ENCODE measurements around the gene KLHL7.

KLHL7 gene, protein sequence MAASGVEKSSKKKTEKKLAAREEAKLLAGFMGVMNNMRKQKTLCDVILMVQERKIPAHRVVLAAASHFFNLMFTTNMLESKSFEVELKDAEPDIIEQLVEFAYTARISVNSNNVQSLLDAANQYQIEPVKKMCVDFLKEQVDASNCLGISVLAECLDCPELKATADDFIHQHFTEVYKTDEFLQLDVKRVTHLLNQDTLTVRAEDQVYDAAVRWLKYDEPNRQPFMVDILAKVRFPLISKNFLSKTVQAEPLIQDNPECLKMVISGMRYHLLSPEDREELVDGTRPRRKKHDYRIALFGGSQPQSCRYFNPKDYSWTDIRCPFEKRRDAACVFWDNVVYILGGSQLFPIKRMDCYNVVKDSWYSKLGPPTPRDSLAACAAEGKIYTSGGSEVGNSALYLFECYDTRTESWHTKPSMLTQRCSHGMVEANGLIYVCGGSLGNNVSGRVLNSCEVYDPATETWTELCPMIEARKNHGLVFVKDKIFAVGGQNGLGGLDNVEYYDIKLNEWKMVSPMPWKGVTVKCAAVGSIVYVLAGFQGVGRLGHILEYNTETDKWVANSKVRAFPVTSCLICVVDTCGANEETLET

DNA sequence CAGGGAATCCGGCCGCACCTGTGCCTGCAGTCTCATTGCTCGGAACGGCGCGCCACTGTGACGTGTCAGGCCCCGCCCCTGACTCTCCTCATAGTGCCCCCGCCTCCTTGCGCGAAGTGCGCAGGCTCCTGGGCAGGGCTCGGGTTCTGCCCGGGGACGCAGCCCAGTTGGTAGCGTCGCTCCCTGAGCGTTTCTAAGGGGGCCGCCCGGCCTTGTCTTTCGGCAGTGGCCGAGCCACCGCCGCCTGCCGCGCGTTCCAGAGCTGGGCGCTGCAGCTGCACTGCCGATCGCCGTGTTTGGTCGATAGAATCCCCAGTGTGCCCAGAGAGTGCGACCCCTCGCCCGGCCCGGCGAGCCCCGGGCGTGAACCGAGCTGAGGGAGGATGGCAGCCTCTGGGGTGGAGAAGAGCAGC, at the start of gene KLHL7:
KLHL7 (plus strand) TSS at position 142 of the 413 bp plus-strand sequence; CDS start at position 384, 242 bp downstream.
- peak; percentile 90 to 94 for DNase-seq (ENCODE audit: low read depth in 2 of 2, low spot score in 1 of 2)

- DNase-seq (ENCODE audit: low read depth in 2 of 2, low spot score in 1 of 2), result no peak
Observed at GRCh38 chr7:23058408-23059096, 47.0 kb upstream of the KLHL7 start.

- no peak for DNase-seq (ENCODE audit: low read depth in 2 of 2, low spot score in 1 of 2)
Observed at GRCh38 chr7:23061327-23061726, 44.3 kb upstream of the KLHL7 start.

GRCh38 chr7:23062452-23062851, 43.1 kb upstream of the KLHL7 start:
- no peak for DNase-seq (ENCODE audit: low read depth in 2 of 2, low spot score in 1 of 2)

DNA sequence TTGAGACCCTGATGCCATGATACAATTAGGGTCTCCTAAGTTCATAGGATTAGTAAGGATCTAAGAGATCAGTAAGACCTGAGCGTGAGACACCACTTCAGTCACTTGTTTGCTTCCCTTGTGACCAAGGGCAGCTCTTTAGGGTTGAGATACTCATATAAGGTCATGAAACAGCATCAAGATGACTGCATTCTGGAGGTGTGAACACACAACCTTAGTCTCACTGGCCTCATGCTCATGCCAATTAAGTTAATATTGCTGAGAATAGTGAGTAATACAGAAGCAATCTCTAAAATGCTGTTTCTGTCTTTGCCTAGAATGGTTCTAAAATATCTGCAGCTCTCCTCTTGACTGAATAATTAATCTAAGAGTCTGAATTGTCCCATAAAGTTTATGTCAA, 39.6 kb upstream of the KLHL7 start:
- DNase-seq (ENCODE audit: low read depth in 2 of 2, low spot score in 1 of 2), result no peak

DNA sequence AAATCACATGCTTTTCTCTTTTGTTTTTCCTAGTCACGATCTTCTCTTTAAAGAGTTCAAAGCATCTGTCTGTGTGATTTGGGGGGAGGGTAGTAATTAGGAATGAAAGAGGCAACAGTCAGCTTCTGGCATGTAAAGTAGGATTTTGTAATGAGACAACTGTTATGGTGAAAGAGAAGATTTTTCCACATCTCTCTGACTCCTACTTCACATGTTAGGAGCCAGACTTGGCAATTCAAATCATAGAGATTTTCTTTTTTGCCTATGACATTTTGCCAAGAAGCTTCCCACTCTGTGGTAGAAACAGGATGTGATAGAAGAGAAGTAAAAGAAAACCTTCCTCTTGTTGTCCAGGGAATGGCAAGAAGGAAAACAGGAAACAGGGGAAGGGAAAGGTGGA, 38.3 kb upstream of the KLHL7 start:
- DNase-seq (ENCODE audit: low read depth in 2 of 2, low spot score in 1 of 2), result no peak

DNA sequence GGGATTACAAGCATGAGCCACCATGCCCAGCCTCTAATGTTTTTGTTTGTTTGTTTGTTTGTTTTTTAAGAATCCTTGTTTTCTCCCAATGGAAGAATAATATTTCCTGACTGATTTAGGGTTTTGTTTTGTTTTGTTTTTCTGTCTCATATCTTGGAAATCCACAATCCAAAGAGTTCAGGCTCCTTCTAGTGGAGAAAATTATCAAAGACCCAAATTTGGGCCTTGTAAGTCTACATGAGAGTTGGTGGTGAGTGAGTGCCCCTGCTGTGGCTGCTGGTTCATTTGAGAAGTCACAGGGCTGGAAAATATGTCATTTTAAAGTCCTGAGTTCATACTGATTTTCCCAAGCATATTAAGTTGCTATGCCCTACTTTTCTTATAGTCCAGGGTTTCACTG, 33.5 kb upstream of the KLHL7 start:
- no peak for DNase-seq (ENCODE audit: low read depth in 2 of 2, low spot score in 1 of 2)

GRCh38 chr7:23072922-23073321, 32.7 kb upstream of the KLHL7 start:
- no peak for DNase-seq (ENCODE audit: low read depth in 2 of 2, low spot score in 1 of 2)

GRCh38 chr7:23074443-23075261, 30.9 kb upstream of the KLHL7 start:
- no peak for DNase-seq (ENCODE audit: low read depth in 2 of 2, low spot score in 1 of 2)

DNA sequence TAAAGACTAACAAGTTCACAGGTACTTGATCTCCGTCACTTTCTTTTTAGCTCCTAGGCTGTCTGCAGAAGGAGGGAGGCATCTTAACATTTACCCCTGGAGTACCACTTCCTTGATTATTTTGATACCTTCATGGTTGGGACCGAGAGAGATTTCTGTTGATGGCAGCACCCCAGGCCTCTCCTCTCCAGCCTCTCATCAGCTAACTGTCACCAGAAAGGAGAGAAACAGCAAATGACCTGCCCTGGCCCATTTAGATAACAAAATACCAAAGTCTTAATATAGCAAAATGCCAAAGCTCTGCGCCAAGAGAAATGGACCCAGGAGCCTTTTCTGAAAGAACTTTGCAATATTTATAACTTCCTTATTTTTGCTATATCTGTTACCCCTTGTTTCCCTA, 30.0 kb upstream of the KLHL7 start:
- DNase-seq (ENCODE audit: low read depth in 2 of 2, low spot score in 1 of 2), result no peak

DNA sequence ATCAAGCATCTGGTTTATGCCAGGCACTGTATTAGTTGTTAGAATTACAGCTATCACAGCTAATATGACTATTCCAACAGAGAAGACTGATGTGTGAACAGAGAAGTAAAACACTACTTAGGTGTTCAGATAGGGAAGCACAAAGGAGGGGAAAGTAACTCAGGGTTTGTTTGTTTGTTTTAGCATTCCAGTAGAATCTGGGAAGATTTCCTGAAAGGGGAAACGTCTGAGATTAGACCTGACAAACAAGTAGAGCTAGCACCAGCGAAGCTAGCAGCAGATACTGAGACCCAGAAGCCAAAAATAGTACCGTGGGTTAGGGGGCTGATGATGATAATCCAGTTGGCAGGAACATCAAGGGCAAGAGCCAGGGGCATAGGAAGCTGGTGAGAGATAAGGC, 28.8 kb upstream of the KLHL7 start:
- no peak for DNase-seq (ENCODE audit: low read depth in 2 of 2, low spot score in 1 of 2)

- no peak for DNase-seq (ENCODE audit: low read depth in 2 of 2, low spot score in 1 of 2)
Observed at GRCh38 chr7:23093111-23093510, 12.5 kb upstream of the KLHL7 start.

DNA sequence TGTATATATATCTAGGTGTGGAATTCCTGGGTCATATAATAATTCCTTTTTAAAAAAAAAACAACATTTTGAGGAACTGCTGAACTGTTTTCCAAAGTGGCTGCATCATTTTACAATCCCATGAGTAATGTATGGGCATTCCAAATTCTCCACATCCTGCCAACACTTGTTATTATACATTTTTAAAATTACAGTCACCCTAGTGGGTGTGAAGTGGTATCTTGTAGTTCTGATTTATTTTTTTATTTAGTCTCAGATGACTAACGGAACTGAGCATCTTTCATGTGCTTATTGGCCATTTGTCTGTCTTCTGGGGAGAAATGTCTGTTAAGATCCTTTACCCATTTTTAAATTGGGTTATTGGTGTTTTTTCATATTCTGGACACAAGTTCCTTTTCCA, 12.0 kb upstream of the KLHL7 start:
- DNase-seq (ENCODE audit: low read depth in 2 of 2, low spot score in 1 of 2), result no peak

GRCh38 chr7:23096518-23097290, 8.9 kb upstream of the KLHL7 start:
- no peak for DNase-seq (ENCODE audit: low read depth in 2 of 2, low spot score in 1 of 2)

- no peak for DNase-seq (ENCODE audit: low read depth in 2 of 2, low spot score in 1 of 2)
Observed at GRCh38 chr7:23098029-23098428, 7.6 kb upstream of the KLHL7 start.

DNA sequence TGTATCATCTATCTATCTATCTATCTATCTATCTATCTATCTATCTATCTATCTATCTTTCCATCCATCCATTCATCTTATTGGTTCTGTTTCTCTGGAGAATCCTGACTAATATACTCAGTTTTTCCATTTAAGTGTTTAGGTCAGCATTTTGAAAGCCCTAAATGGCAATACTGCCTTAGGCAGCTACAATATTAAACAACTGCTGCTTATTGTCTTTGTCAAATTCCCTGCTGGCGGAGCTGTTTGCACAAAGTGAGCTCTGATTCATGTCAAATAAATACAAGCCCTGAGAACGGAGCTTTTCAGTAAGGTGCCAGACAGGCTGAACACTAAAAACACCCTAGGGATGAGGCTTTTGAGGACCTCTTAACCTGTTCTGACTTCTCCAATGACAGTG, 7.1 kb upstream of the KLHL7 start:
- DNase-seq (ENCODE audit: low read depth in 2 of 2, low spot score in 1 of 2), result no peak

GRCh38 chr7:23100697-23101096, 4.9 kb upstream of the KLHL7 start:
- no peak for DNase-seq (ENCODE audit: low read depth in 2 of 2, low spot score in 1 of 2)

DNA sequence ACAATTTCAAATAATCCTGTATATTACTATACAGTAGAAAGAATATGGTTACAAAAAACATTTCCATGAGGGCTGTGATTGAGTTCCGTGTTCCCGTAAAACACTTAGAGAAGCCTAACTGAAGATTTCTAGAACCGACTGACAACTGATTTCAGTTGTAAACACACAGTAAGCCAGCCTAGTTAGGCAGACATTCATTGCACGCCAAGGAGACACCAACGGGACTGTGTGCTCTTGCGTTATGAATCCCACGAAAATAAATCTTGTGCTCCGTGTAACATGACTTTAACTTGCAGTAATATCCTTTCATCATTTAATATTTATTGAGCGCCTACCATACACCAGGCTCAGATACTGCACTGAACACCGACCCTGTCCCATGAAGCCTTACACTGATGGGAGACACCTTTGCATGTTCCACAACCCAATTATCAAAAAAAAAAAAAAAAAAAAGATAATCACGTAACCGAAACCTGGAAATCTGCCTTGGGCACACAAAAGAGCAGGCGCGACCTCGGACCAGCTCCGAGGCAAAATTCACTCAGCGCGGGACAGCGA, 420 bp upstream of the KLHL7 start:
- DNase-seq (ENCODE audit: low read depth in 2 of 2, low spot score in 1 of 2), result no peak

- DNase-seq (ENCODE audit: low read depth in 2 of 2, low spot score in 1 of 2), result peak; percentile 6 to 15
Observed at GRCh38 chr7:23106057-23106822, 655 bp downstream of the KLHL7 start.
